ENCODE data around the gene RSRC1. TPM values are rescaled to one million over a fixed set of nuclear protein-coding genes. Genes with fewer than 3 reads are reported as not detected.
"Not testable (repeated sequence)": the region's sequence is repeated elsewhere in the genome, so short reads cannot be mapped to it uniquely, and the experiment has no call there.

The RSRC1 gene
- total and polyA plus RNA-seq, 2 donors (not counting 1 experiment from before 2014, with no cell fraction given) = 4.5 to 54.6 TPM

GRCh38 chr3:158111861-158112260 lies 2.0 kb downstream of the RSRC1 start:
- TF ChIP-seq CTCF (IDR thresholded peaks at IDR 0.05) (no peak), EZH2 (IDR thresholded peaks at IDR 0.05; ENCODE audit: borderline replicate concordance, insufficient read depth, low read depth, low read length, poor library complexity, severe bottlenecking) (no peak)
- Histone ChIP-seq H3K27me3 (replicated peaks in 1 of 4; ENCODE audit: control extremely low read depth in 1 of 4, control insufficient read depth in 3 of 4, insufficient read depth in 4 of 4, low read length in 3 of 4) (peaks cover 4 to 24% (median 21%) of the 10 kb centered on the region in 4 experiments), H2AFZ (ENCODE audit: insufficient read depth, low read depth, low read length, poor library complexity, severe bottlenecking) (no peak overlapping the region), H3K27ac (ENCODE audit: low read length in 2 of 2) (no peak overlapping the region), H3K9ac (ENCODE audit: low read length) (no peak overlapping the region), H3K79me2 (ENCODE audit: control insufficient read depth, insufficient read depth, low read length) (peaks cover 71% of the 10 kb centered on the region), H3K4me3 (ENCODE audit: control extremely low read depth in 1 of 5, extremely low read depth in 1 of 5, insufficient read depth in 1 of 5, low read depth in 2 of 5, low read length in 4 of 5) (no peak overlapping the region), H3K4me2 (replicated peaks; ENCODE audit: low read depth, low read length, poor library complexity, severe bottlenecking) (no peak overlapping the region), H3K36me3 (replicated peaks in 1 of 2; ENCODE audit: control extremely low read depth in 1 of 2, control insufficient read depth in 1 of 2, extremely low read depth in 1 of 2, insufficient read depth in 2 of 2, low read length in 1 of 2) (no peaks in the 10 kb centered on the region), H4K20me1 (ENCODE audit: control insufficient read depth, insufficient read depth, low read length, poor library complexity, severe bottlenecking) (peaks cover 25% of the 10 kb centered on the region), H3K4me1 (ENCODE audit: control insufficient read depth in 2 of 2, insufficient read depth in 2 of 2, low read length in 2 of 2) (peaks cover 25 to 36% of the 10 kb centered on the region in 2 donors), H3K9me3 (ENCODE audit: control extremely low read depth in 1 of 3, control insufficient read depth in 2 of 3, insufficient read depth in 1 of 3, low read length in 2 of 3) (peaks cover 0 to 9% (median 8%) of the 10 kb centered on the region in 3 donors)
- no peak overlapping the region for H3K27ac Mint-ChIP-seq
- peaks cover 37% of the 10 kb centered on the region for H3K4me1 Mint-ChIP-seq
- H3K9me3 Mint-ChIP-seq (ENCODE audit: insufficient read depth) = no peaks in the 10 kb centered on the region
- H3K27me3 Mint-ChIP-seq = peaks cover 23% of the 10 kb centered on the region
- intact Hi-C loops (cut with micrococcal nuclease) = loop anchor here (5.0 kb wide), 2 partner anchors 690 to 950 kb away; partner anchors contain the start of genes CCNL1 and MFSD1
- ChIA-PET CTCF (no interaction called here), POLR2A (no interaction called here)
- no CpG with 5 or more reads among the region's 2 CpGs for WGBS (ENCODE audit: insufficient coverage)
- ATAC-seq (ENCODE audit: low read depth) (no peak), DNase-seq (no peak)
- peak overlapping the region; percentile 50 for H3K4me3 Mint-ChIP-seq

- H3K9me3 Mint-ChIP-seq (ENCODE audit: insufficient read depth); H3K4me3 ChIP-seq (ENCODE audit: control extremely low read depth in 1 of 5, extremely low read depth in 1 of 5, insufficient read depth in 1 of 5, low read depth in 2 of 5, low read length in 4 of 5); H3K27ac Mint-ChIP-seq; CTCF ChIA-PET; H3K4me2 ChIP-seq (replicated peaks; ENCODE audit: low read depth, low read length, poor library complexity, severe bottlenecking); H3K4me3 Mint-ChIP-seq; DNase-seq; H3K9me3 ChIP-seq (ENCODE audit: control extremely low read depth in 1 of 3, control insufficient read depth in 2 of 3, insufficient read depth in 1 of 3, low read length in 2 of 3); H3K9ac ChIP-seq (ENCODE audit: low read length); POLR2A ChIA-PET; ATAC-seq (ENCODE audit: low read depth); H3K36me3 ChIP-seq (replicated peaks in 1 of 2; ENCODE audit: control extremely low read depth in 1 of 2, control insufficient read depth in 1 of 2, extremely low read depth in 1 of 2, insufficient read depth in 2 of 2, low read length in 1 of 2); H3K27ac ChIP-seq (ENCODE audit: low read length in 2 of 2); H2AFZ ChIP-seq (ENCODE audit: insufficient read depth, low read depth, low read length, poor library complexity, severe bottlenecking); H3K27me3 ChIP-seq (replicated peaks in 1 of 4; ENCODE audit: control extremely low read depth in 1 of 4, control insufficient read depth in 3 of 4, insufficient read depth in 4 of 4, low read length in 3 of 4); H3K27me3 Mint-ChIP-seq: not testable (repeated sequence)
- Histone ChIP-seq H4K20me1 (ENCODE audit: control insufficient read depth, insufficient read depth, low read length, poor library complexity, severe bottlenecking) (peaks cover 34% of the 10 kb centered on the region), H3K79me2 (ENCODE audit: control insufficient read depth, insufficient read depth, low read length) (peaks cover 82% of the 10 kb centered on the region), H3K4me1 (ENCODE audit: control insufficient read depth in 2 of 2, insufficient read depth in 2 of 2, low read length in 2 of 2) (peaks cover 17 to 23% of the 10 kb centered on the region in 2 donors)
- peaks cover 35% of the 10 kb centered on the region for H3K4me1 Mint-ChIP-seq
- intact Hi-C loops (cut with micrococcal nuclease) = loop anchor here (5.0 kb wide), 2 partner anchors 689 to 951 kb away; partner anchors contain the start of genes CCNL1 and MFSD1
- 100% methylated on average over 2 of the region's 2 CpGs for WGBS (ENCODE audit: insufficient coverage)
These were observed 3.7 kb downstream of the RSRC1 start for GRCh38 chr3:158113595-158113994.
